ENCODE data around the gene EXOC3L2. TPM values are rescaled to one million over a fixed set of nuclear protein-coding genes. Genes with fewer than 3 reads are reported as not detected.

Gene EXOC3L2
- total and polyA plus RNA-seq, 2 of the 8 experiments (the other 6 are each of a cell fraction or from before 2014, with no cell fraction given): 1.4 to 1.6 TPM

GRCh38 chr19:45202637-45203036 lies 42.6 kb downstream of the EXOC3L2 start (continued):
- TF ChIP-seq EZH2 (IDR thresholded peaks at IDR 0.05; ENCODE audit: low read depth, low read length, severe bottlenecking): no peak

Data from H1 (cell line).